Measurements from ENCODE around the gene RNF157.

- TF ChIP-seq POLR2AphosphoS5 (IDR thresholded peaks at IDR 0.05) (no peak), CTCF (IDR thresholded peaks at IDR 0.05) (no peak)
Observed at GRCh38 chr17:76246080-76247066, 6.1 kb upstream of the RNF157 start.
